VCaP (cell line): ENCODE data around the gene IFI27L2.

ENCODE experiments used
- H3K27ac ChIP-seq: fragments of 450-650 bp; 2 replicates; pipeline ENCODE4 v1.5.1; 2017
- TF ChIP-seq, protein P1 (sequence below): fragments of 450-650 bp; conservative IDR thresholded peaks from 2 replicates; pipeline ENCODE4 v1.5.1; 2017; ENCODE audit warnings: mild to moderate bottlenecking, moderate library complexity

The IFI27L2 gene

DNA sequence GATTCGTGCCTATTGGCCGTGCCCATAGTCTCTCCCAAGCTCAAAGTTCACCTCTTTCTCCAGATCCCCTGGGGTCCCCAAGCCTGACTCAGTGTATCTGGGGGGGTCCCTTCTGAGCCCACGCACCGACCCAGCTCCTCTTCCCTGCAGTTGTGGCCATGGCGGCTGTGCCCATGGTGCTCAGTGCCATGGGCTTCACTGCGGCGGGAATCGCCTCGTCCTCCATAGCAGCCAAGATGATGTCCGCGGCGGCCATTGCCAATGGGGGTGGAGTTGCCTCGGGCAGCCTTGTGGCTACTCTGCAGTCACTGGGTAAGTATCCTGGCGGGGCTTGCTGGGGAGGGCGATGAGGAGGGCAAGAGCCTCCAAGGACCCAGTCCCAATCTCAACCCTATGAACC is 13.8 kb downstream of the IFI27L2 start:
- TF ChIP-seq, protein P1, sequence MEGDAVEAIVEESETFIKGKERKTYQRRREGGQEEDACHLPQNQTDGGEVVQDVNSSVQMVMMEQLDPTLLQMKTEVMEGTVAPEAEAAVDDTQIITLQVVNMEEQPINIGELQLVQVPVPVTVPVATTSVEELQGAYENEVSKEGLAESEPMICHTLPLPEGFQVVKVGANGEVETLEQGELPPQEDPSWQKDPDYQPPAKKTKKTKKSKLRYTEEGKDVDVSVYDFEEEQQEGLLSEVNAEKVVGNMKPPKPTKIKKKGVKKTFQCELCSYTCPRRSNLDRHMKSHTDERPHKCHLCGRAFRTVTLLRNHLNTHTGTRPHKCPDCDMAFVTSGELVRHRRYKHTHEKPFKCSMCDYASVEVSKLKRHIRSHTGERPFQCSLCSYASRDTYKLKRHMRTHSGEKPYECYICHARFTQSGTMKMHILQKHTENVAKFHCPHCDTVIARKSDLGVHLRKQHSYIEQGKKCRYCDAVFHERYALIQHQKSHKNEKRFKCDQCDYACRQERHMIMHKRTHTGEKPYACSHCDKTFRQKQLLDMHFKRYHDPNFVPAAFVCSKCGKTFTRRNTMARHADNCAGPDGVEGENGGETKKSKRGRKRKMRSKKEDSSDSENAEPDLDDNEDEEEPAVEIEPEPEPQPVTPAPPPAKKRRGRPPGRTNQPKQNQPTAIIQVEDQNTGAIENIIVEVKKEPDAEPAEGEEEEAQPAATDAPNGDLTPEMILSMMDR, result no peak
- H3K27ac ChIP-seq, result no peak overlapping the region

DNA sequence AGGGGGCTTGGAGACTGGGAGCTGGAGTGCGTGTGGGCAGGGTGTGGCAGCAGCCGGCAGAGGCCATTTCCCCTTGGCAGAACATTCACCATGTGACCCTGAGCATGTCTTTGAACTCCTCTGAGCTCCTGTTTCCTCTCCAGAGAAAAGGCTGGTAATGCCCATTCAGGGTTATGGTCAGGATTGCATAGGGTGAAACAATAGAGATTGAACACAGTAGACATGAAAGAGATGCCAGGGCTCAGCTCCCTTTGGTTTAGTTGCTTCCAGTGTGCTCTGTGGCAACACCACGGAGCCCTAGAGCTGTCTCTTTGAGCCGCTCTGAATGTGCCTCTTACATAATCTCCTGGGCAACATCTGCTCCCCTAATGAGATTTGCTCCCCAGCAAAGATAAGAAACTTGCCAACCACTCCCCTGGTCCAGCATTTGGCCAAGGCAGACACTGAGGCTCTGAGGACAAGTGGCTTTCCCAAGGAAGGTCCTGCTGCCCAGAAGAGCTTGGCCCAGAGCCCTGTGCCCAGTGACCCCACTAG is 14.3 kb downstream of the IFI27L2 start:
- TF ChIP-seq, protein P1, result no peak
- no peak overlapping the region for H3K27ac ChIP-seq

DNA sequence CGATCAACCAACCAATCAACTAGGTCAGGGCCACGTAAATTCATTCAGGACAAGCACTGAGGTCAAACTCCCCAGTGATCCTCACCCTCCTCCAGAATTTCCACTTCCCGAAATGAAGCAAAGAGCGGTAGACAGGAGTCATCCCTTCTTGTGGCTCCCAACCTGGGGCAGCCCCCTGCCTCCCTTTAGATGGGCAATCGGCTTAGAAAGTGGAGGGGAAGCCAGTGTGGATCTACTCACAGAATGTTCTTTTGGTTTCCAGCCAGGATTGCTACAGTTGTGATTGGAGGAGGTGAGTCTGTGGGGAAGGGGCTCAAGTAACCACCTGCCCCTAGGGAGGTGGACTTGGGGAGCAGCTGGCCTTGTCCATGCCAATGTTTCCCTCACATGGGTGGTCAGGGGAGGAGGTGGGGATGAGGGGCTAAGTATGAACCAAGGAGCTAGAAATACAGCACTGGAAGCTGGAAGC is 14.8 kb downstream of the IFI27L2 start:
- H3K27ac ChIP-seq, result no peak overlapping the region
- TF ChIP-seq, protein P1, result no peak

DNA sequence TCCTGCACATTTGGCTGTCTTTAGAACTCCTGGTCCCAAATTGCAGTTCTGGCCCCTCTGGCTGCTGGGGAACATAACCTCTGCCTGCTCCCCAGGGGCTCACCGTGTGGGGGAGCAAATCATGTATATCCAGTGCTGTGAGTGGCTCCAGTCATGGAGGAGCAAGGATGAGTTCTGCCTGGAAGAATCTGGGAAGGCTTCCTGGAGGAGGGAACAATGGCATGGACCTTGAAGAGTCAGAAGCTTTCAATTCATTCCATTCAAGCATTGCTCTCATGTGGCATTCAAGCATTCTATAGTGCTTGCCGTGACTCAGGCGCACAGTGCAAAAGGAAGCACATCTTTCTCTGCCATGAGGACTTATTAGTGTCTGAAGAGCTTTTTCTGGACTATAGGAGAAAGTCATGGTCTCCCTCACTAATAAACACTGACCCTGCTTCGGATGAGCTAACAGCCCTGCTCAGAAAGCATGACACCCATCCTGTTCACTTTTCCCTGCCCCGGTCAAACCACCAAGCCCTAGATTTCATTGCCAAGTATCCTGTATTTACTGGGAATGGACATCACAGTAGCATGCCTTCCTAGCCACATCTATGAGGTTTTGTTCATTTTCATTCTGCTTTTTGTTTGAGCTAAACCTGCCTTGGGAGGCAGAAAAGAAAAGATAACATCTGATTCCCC is 15.4 kb downstream of the IFI27L2 start:
- no peak overlapping the region for H3K27ac ChIP-seq
- TF ChIP-seq, protein P1, result no peak

DNA sequence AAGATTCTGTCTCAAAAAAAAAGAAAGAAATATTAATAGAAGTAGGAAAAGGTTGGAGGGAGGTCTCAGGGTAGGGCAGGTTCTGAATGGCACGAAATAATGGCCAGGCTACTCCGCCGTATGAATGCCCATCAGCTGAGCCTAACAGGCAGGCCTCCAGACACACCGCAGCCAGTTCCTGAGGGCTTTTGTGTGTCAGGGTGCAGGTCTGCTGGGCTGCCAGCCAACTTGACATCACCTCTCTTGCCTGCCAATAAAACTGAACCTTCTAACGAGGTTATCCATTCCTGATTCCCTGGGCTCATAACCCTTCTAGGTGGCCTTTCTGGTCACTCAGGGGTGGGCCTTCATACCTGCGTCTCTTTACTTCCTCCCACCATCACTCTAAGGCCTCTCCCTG is 15.9 kb downstream of the IFI27L2 start:
- TF ChIP-seq, protein P1, result no peak

DNA sequence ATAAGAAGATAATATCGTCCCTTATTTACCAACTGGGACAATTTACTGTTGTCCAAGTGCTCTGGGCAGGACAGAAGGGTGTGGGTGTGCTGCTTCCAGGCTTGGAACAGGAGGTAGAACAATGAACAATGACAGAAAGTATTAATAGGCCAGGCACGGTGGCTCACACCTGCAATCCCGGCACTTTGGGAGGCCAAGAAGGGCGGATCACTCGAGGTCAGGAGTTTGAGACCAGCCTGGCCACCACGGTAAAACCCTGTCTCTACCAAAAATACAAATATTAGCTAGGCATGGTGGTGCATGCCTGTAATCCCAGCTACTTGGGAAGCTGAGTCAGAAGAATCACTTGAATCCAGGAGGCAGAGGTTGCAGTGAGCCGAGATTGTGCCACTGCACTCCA is 16.3 kb downstream of the IFI27L2 start:
- TF ChIP-seq, protein P1, result no peak
- no peak overlapping the region; the same call in 1 of the 2 replicates for H3K27ac ChIP-seq

More for the DNA sequence above, 15.9 kb downstream of the IFI27L2 start:
- H3K27ac ChIP-seq, result no peak overlapping the region; the same call in 1 of the 2 replicates

DNA sequence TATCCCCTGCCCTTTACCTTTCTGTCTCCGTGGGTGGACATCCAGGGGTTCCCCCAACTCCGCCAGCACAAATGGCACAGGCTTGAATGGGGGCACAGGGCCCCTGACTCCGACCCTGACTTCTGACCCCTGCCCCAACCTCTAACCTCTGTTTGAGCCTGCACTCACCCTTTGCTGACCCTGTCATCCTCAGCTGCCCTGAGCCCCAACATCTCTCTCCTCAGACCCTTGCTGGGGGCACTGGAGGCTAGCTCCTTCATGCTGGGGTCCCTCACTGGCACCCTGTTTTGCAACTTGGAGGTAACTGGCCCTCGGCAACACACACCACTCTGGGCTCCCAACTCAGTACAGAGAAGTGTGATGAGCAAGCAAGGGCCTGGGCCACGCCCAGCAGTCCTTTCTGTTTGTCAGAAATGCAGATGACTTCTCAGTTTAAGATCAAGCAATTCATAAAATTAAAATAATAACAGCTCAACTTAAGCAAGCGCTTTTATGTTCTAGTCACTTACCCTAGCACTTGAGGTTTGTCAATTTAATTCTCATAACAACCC is 16.8 kb downstream of the IFI27L2 start:
- H3K27ac ChIP-seq, result no peak overlapping the region; the same call in 1 of the 2 replicates
- TF ChIP-seq, protein P1, result no peak
